Measurements from ENCODE around the gene ADAMTS2. TPM values are rescaled to one million over a fixed set of nuclear protein-coding genes. Genes with fewer than 3 reads are reported as not detected.

Gene ADAMTS2
- total and polyA plus RNA-seq, 2 donors (not counting 3 experiments of a cell fraction or from before 2014, with no cell fraction given) = not detected

GRCh38 chr5:179207470-179207869 lies 137.8 kb downstream of the ADAMTS2 start:
- dilution Hi-C loops (cut with MboI; ENCODE audit: extremely low pct_ligation_motif_present, low sequenced_read_pairs) (no loop called here), intact Hi-C loops (cut with micrococcal nuclease) (no loop called here)
- H3K4me2 ChIP-seq (ENCODE audit: insufficient read depth, low read length) = no peak overlapping the region
- no peaks in the 10 kb centered on the region for H3K9me1 ChIP-seq (replicated peaks; ENCODE audit: control insufficient read depth, extremely low read depth, insufficient read depth, low read length)
- FAIRE-seq = no peak
- peaks cover 9% of the 10 kb centered on the region for H3K9me3 ChIP-seq (replicated peaks; ENCODE audit: control insufficient read depth, insufficient read depth, low read length)
- BruUV-seq (replicated peaks) = no TSS peak
- TF ChIP-seq MAX (IDR thresholded peaks at IDR 0.05; ENCODE audit: insufficient read depth, insufficient read length) = no peak
- no peak for TF ChIP-seq EZH2 (IDR thresholded peaks at IDR 0.05; ENCODE audit: borderline replicate concordance, low read depth, low read length, severe bottlenecking)
- TF ChIP-seq MYC (IDR thresholded peaks at IDR 0.05; ENCODE audit: low read depth, low read length) = no peak
- no peak for TF ChIP-seq POLR2A (IDR thresholded peaks at IDR 0.05; ENCODE audit: low read depth, low read length)
- no peak for TF ChIP-seq GATA2 (IDR thresholded peaks at IDR 0.05; ENCODE audit: insufficient read depth, insufficient read length, low read depth, low read length)
- no peak for TF ChIP-seq FOS (IDR thresholded peaks at IDR 0.05; ENCODE audit: borderline replicate concordance, insufficient read depth, low read length)
- no peak for TF ChIP-seq POLR2AphosphoS5 (IDR thresholded peaks at IDR 0.05; ENCODE audit: insufficient read depth, low read depth, low read length)
- no peak for TF ChIP-seq CTCF (IDR thresholded peaks at IDR 0.05; ENCODE audit: extremely low read depth in 1 of 2, insufficient read depth in 1 of 2, low read depth in 1 of 2, low read length in 2 of 2)
- TF ChIP-seq JUN (IDR thresholded peaks at IDR 0.05; ENCODE audit: borderline replicate concordance, insufficient read depth, insufficient read length, low read depth) = no peak
- no peaks in the 10 kb centered on the region for H3K79me2 ChIP-seq (ENCODE audit: control insufficient read depth, insufficient read depth, low read length)
- no peaks in the 10 kb centered on the region for H3K27me3 ChIP-seq (ENCODE audit: control insufficient read depth in 2 of 2, insufficient read depth in 2 of 2, low read length in 2 of 2)
- no peak overlapping the region for H2AFZ ChIP-seq (ENCODE audit: low read depth, low read length)
- H3K4me3 ChIP-seq (replicated peaks in 1 of 3; ENCODE audit: insufficient read depth in 1 of 3, low read depth in 1 of 3, low read length in 3 of 3) = no peak overlapping the region
- CTCF ChIA-PET = no interaction called here
- H4K20me1 ChIP-seq (replicated peaks; ENCODE audit: control insufficient read depth, extremely low read depth, insufficient read depth, low read length) = no peaks in the 10 kb centered on the region
- POLR2A ChIA-PET = no interaction called here
- no peaks in the 10 kb centered on the region for H3K36me3 ChIP-seq (ENCODE audit: control insufficient read depth in 2 of 2, extremely low read depth in 1 of 2, insufficient read depth in 2 of 2, low read length in 2 of 2)
- DNase-seq (ENCODE audit: low read depth, low spot score) = no peak
- H3K9ac ChIP-seq (replicated peaks; ENCODE audit: extremely low read depth, insufficient read depth, low read length) = no peak overlapping the region
- no peak overlapping the region for H3K27ac ChIP-seq (ENCODE audit: insufficient read depth, low read depth, low read length)
- H3K4me1 ChIP-seq (ENCODE audit: control insufficient read depth, extremely low read depth, insufficient read depth, low read length) = no peaks in the 10 kb centered on the region
